Loucy (cell line): ENCODE data around the gene DHX34.

Source experiments
- H2AFZ ChIP-seq: fragments of 200-600 bp; sonication (generic); 2 replicates; pipeline ENCODE4 v1.6.0; 2016; ENCODE audit warnings: antibody characterized with exemption, mild to moderate bottlenecking, low read length, moderate library complexity
- H3F3A ChIP-seq: fragments of 200-600 bp; 2 replicates; pipeline ENCODE4 v1.6.0; 2016; ENCODE audit warnings: antibody characterized with exemption, low read depth, mild to moderate bottlenecking
- H3K27me3 ChIP-seq: fragments of 200-600 bp; sonication (generic); 2 replicates; pipeline ENCODE4 v1.6.1; 2014; ENCODE audit warnings: low read length, mild to moderate bottlenecking; ENCODE audit not compliant: insufficient read depth, poor library complexity, severe bottlenecking
- H3K36me3 ChIP-seq: fragments of 200-600 bp; sonication (generic); 2 replicates; pipeline ENCODE4 v1.6.1; 2016; ENCODE audit warnings: low read length; ENCODE audit not compliant: insufficient read depth
- H3K4me1 ChIP-seq: fragments of 200-600 bp; sonication (generic); 2 replicates; pipeline ENCODE4 v1.5.1; 2014; ENCODE audit warnings: low read length, mild to moderate bottlenecking; ENCODE audit not compliant: insufficient read depth, poor library complexity, severe bottlenecking
- H3K4me2 ChIP-seq: fragments of 200-600 bp; sonication (generic); 2 replicates; pipeline ENCODE4 v1.6.0; 2014; ENCODE audit warnings: antibody characterized with exemption, low read length, low read depth, mild to moderate bottlenecking; ENCODE audit not compliant: poor library complexity, severe bottlenecking
- H3K4me3 ChIP-seq: fragments of 200-600 bp; sonication (generic); 2 replicates; pipeline ENCODE4 v1.5.1; 2014; ENCODE audit warnings: low read length, mild to moderate bottlenecking, mixed read lengths; ENCODE audit not compliant: poor library complexity, severe bottlenecking
- H3K79me2 ChIP-seq: fragments of 200-600 bp; sonication (generic); 2 replicates; pipeline ENCODE4 v1.6.1; 2014; ENCODE audit warnings: low read length; ENCODE audit not compliant: insufficient read depth
- H3K9ac ChIP-seq: fragments of 200-600 bp; sonication (generic); 2 replicates; pipeline ENCODE4 v1.6.0; 2014; ENCODE audit warnings: mild to moderate bottlenecking, low read depth, low read length, moderate library complexity; ENCODE audit not compliant: poor library complexity, severe bottlenecking
- H3K9me2 ChIP-seq: fragments of 200-600 bp; sonication (generic); replicated peaks from 2 replicates; pipeline ENCODE4 v1.6.1; 2016; ENCODE audit warnings: low read depth, low read length, mixed read lengths
- H3K9me3 ChIP-seq: fragments of 200-600 bp; sonication (generic); 2 replicates; pipeline ENCODE4 v1.6.1; 2014; ENCODE audit warnings: mild to moderate bottlenecking, antibody characterized with exemption, low read length, low read depth; ENCODE audit not compliant: insufficient read depth
- H4K20me1 ChIP-seq: fragments of 200-600 bp; sonication (generic); 2 replicates; pipeline ENCODE4 v1.6.0; 2014; ENCODE audit warnings: antibody characterized with exemption, low read length, mild to moderate bottlenecking; ENCODE audit not compliant: insufficient read depth, poor library complexity, severe bottlenecking
- EZH2phosphoT487 ChIP-seq: fragments of 200-600 bp; IDR thresholded peaks from 2 replicates; pipeline ENCODE4 v1.6.1; 2018; ENCODE audit warnings: antibody characterized with exemption, mild to moderate bottlenecking, moderate library complexity, borderline replicate concordance
- TF ChIP-seq, protein P1 (sequence below): fragments of 200-600 bp; sonication (generic); conservative IDR thresholded peaks from 2 replicates; pipeline ENCODE4 v1.5.1; 2014; ENCODE audit warnings: mild to moderate bottlenecking, antibody characterized with exemption, low read length

The DHX34 gene

DNA sequence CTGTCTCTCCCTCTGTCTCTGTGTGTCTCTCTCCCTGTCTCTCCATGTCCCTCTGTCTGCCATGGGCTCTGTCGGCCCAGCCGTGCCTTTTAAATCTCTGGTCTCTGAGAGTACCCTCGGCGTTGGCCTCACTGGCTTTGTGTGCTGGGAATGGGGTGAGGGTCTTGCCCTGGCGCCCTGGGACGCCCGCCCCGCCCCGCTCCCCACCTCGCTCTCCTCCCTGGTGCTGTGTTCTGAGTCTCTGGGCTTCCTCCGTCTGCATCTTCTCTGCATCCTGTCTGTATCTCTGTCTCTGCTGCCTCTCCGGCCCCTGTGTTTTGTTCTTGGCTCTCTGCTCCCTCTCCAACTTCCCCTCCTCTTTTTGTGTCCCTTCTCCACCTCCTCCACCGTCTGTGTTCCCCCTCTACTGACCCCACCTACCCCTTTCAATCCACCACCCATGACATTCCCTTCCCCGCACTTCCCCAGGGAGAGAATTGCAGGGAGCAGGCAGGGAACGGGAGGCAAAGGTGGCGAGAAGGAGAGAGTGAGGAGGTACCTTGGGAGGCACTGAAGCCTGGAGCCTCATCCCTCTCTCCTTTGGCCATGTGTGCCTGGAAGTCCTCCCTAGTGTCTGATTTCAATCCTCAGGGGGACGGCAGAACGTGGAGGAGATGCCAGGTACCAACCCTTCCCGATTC is 74.2 kb downstream of the DHX34 start:
- H3K9me2 ChIP-seq = no peaks in the 10 kb centered on the region
- H3K36me3 ChIP-seq = no peaks in the 10 kb centered on the region
- peaks cover 5% of the 10 kb centered on the region; the same call in 1 of the 2 replicates for H3F3A ChIP-seq
- H3K27me3 ChIP-seq = peaks cover 10% of the 10 kb centered on the region
- no peaks in the 10 kb centered on the region for H3K9me3 ChIP-seq
- no peak overlapping the region for H3K4me3 ChIP-seq
- no peak overlapping the region for H3K4me2 ChIP-seq
- TF ChIP-seq, protein P1, sequence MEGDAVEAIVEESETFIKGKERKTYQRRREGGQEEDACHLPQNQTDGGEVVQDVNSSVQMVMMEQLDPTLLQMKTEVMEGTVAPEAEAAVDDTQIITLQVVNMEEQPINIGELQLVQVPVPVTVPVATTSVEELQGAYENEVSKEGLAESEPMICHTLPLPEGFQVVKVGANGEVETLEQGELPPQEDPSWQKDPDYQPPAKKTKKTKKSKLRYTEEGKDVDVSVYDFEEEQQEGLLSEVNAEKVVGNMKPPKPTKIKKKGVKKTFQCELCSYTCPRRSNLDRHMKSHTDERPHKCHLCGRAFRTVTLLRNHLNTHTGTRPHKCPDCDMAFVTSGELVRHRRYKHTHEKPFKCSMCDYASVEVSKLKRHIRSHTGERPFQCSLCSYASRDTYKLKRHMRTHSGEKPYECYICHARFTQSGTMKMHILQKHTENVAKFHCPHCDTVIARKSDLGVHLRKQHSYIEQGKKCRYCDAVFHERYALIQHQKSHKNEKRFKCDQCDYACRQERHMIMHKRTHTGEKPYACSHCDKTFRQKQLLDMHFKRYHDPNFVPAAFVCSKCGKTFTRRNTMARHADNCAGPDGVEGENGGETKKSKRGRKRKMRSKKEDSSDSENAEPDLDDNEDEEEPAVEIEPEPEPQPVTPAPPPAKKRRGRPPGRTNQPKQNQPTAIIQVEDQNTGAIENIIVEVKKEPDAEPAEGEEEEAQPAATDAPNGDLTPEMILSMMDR = no peak
- no peak for TF ChIP-seq EZH2phosphoT487
- H3K79me2 ChIP-seq = no peaks in the 10 kb centered on the region
- H3K9ac ChIP-seq = no peak overlapping the region
- peaks cover 12% of the 10 kb centered on the region for H3K4me1 ChIP-seq
- H4K20me1 ChIP-seq = no peaks in the 10 kb centered on the region
- H2AFZ ChIP-seq = no peak overlapping the region

DNA sequence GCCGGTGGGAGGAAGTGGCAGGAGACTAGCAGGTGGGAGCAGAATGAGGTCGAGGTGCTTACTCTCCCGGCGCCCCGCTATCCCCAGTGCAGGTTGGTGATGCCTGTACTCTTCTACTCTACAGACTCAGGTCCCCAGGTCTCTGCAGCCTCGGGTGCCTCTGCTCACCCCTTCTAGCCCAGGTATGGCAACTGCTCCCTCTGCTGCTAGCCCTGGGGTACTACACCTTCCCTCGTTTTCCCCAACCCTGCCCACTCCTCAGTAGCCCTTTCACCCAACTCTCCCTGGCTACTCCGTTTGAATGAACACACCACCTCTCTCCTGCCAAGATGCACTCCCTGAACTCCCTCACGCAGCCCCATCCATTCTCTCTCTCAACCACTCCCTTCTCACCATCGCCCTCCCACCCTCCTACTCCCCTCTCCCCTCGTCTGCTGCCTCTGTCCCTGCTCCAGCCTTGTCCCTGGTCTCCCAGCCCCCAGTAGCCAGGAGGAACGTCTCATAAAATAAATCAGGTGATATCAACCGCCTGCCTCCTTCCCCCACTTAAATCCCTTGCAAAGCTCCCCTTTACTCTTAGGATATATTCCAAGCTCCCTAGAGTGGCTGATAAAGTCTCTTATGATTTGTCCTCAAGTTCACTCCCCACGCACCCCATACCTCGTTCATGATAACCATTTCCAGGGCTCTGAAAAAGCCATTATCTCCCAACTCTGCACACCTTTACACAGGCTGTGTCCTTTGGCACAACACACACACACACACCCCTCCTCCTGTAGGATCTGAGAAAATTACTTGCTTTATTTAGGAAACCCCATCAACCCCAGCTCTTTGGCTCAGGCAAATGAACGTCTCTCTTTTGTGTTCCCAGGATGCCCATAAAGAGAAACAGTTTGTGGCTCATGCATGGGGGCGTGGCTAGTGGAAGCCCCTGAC is 78.4 kb downstream of the DHX34 start:
- peak overlapping the region; percentile 91 for H3K4me2 ChIP-seq
- peak overlapping the region; percentile 60 for H3K4me3 ChIP-seq
- no peaks in the 10 kb centered on the region for H3K9me3 ChIP-seq
- no peaks in the 10 kb centered on the region for H3K36me3 ChIP-seq
- H3K79me2 ChIP-seq = no peaks in the 10 kb centered on the region
- peaks cover 5% of the 10 kb centered on the region; the same call in 1 of the 2 replicates for H3F3A ChIP-seq
- peaks cover 23% of the 10 kb centered on the region for H3K4me1 ChIP-seq
- TF ChIP-seq, protein P1 = peak; percentile 89
- no peak for TF ChIP-seq EZH2phosphoT487
- H3K27me3 ChIP-seq = peaks cover 8% of the 10 kb centered on the region
- peak overlapping the region; percentile 64 for H2AFZ ChIP-seq
- no peaks in the 10 kb centered on the region for H3K9me2 ChIP-seq
- peak overlapping the region; percentile 76 for H3K9ac ChIP-seq
- H4K20me1 ChIP-seq = no peaks in the 10 kb centered on the region

DNA sequence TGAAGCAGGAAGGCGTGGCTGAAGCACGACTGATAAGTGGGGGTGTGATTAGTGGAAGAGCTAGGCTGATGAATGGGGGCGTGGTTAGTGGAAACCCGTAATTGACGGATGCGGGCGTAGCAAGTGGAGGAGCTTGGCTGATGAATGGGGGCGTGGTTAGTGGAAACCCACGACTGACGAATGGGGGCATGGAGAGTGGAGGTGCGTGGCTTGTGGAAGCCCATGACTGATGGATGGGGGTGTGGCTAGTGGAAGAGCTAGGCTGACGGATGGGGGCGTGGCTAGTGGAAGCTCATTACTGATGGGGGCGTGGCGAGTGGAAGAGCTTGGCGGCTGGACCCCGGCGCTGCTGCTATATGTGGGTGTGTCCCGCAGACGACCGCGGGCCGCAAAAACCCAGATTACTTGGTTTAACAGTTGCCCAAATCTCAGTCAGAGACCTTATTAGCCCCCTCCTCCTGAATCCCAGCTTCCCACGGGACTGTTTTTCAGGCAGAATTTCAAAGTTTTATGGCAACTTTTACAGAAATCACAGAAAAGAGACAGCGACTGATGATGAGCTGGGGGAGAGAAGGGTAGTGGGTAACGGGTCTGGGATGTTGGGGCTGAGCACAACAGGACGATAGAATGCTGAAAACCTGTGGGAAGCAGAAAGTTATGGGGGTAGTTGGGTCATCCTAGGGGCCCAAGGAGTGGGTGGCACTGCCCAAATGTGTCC is 79.2 kb downstream of the DHX34 start:
- Histone ChIP-seq H3K4me1 (peaks cover 28% of the 10 kb centered on the region), H3K4me2 (peak overlapping the region; percentile 91), H3K27me3 (no peaks in the 10 kb centered on the region), H3K9me3 (no peaks in the 10 kb centered on the region), H3K4me3 (peak overlapping the region; percentile 60), H3K36me3 (no peaks in the 10 kb centered on the region), H3K9ac (peak overlapping the region; percentile 76), H3K9me2 (no peaks in the 10 kb centered on the region), H2AFZ (peak overlapping the region; percentile 64), H3F3A (peaks cover 5% of the 10 kb centered on the region; the same call in 1 of the 2 replicates), H3K79me2 (no peaks in the 10 kb centered on the region), H4K20me1 (no peaks in the 10 kb centered on the region)
- TF ChIP-seq, protein P1 = no peak
- TF ChIP-seq EZH2phosphoT487 = no peak
